Epidermal melanocyte (primary cell): ENCODE results near the gene NUDT3.
"Not testable (repeated sequence)": the region's sequence is repeated elsewhere in the genome, so short reads cannot be mapped to it uniquely, and the experiment has no call there.

Source experiments
- DNase-seq: peaks from one replicate; pipeline ENCODE4 v3.0.0; 2011; ENCODE audit warnings: low spot score; ENCODE audit not compliant: insufficient read length

Gene NUDT3

DNA sequence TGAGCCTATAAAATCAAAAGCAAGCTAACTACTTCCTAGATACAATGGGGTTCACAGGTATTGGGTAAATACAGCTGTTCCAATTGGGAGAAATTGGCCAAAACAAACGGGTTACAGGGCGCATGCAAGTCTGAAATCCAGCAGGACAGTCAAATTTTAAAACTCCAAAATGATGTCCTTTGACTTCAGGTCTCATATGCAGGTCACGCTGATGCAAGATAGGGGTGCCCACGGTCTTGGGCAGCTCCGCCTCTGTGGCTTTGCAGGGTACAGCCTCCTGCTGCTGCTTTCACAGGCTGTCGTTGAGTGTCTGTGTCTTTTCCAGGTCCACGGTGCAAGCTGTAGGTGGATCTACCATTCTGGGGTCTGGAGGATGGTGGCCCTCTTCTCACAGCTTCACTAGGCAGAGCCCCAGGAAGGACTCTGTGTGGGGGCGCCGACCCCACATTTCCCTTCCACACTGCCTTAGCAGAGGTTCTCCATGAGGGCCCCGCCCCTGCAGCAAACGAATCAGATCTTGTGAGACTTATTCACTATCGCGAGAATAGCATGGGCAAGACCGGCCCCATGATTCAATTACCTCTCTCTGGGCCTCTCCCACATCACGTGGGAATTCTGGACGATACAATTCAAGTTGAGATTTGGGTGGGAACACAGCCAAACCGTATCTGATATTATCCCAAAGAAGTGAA, 131.7 kb downstream of the NUDT3 start:
- no peak for DNase-seq

DNA sequence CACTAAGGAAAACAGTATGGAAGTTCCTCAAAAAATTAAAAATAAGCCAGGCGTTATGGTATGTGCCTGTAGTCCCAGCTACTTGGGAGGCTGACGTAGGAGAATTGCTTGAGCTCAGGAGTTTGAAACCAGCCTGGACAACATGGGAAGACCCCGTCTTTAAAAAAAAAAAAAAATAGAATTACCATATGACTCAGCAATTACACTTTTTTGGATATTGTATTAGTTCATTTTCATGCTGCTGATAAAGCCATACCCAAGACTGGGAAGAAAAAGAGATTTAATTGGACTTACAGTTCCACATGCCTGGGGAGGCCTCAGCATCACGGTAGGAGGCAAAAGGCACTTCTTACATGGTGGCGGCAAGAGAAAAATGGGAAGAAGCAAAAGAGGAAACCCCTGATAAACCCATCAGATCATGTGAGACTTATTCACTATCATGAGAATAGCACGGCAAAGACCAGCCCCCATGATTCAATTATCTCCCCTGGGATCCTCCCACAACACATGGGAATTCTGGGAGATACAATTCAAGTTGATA, 132.9 kb downstream of the NUDT3 start:
- DNase-seq, result no peak

DNA sequence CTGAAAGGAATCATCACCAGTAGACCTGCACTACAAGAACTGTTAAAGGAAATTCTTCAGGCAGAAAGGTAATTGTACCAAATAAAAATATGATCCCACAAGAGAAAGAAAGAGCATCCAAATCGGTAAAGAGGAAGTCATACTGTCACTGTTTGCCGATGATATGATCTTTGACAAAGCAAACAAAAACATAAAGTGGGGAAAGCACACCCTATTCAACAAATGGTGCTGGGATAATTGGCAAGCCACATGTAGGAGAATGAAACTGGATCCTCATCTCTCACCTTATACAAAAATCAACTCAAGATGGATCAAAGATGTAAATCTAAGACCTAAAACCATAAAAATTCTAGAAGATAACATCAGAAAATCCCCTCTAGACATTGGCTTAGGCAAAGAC, 140.1 kb downstream of the NUDT3 start:
- not testable (repeated sequence) for DNase-seq

DNA sequence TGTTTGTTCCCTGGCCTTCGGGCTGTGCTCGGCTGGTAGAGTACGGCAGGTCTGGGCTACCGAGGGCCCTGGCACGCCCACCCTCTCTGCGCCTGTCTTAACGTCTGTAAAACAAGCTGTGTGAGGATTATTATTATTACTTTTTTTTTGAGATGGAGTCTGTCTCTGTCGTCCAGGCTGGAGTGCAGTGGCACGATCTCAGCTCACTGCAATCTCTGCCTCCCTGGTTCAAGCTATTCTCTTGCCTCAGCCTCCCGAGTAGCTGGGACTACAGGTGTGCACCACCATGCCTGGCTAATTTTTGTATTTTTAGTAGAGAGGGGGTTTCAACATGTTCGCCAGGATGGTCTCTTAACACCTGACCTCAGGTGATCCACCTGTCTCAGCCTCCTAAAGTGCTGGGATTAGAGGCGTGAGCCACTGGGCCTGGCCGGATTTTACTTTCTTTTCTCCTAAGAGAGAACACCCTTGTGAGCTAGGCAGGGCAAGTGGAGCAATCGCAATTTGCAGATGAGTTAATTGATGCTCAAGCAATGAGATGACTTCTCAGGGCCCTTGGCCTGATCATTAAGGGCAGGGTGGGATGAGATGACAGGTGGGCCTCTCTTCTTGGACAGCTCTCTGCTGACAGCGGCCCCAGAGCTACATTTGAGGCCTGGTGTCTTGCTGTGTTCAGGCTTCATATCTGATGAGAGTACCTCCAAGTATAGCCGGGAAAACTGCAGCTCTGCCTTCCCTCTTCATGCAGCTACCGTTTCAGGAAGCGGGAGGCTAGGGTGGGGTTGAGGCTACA, 142.8 kb downstream of the NUDT3 start:
- no peak for DNase-seq

DNA sequence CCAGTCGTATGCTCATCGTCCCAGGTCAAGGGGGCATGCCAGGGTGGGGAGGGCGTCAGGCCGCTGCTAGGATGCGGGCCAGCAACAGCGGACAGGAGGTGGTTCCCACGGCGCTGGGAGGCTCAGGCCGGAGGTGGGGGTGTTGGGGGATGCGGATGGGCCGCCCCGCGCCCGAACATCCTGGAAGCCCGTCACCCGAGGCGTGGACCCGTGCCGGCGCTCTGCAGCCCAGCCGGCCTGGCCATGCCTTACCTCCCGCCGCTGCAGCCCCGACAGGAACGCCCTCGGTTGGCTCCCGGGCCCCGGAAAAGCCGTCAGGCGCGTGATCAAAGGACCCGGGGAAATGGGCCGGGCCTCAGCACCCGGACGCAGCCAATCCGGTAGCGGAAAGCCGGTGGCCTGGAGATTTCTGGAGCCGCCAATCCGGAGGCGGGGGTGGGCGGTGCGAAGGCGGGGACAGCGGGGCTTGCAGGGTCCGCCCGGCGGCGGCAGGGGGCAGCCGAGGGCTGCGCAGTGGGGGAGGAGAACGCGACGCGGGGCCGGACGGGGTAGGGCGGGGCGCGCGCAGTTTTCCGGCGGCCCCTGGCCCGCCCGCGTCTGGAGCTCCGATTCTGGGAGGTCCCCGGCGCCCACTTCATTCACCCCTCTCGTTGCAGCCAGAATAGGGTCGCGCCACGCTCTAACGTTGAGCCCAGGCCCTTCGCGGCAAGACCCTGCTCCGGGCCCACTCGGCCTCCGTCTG, 143.6 kb downstream of the NUDT3 start, which contains the start of gene SMIM29:
Gene SMIM29 (minus strand): TSS at position 280 of the 742 bp plus-strand sequence. CDS start 1,215 bp downstream, outside the sequence.
- peak; percentile 94 for DNase-seq

DNA sequence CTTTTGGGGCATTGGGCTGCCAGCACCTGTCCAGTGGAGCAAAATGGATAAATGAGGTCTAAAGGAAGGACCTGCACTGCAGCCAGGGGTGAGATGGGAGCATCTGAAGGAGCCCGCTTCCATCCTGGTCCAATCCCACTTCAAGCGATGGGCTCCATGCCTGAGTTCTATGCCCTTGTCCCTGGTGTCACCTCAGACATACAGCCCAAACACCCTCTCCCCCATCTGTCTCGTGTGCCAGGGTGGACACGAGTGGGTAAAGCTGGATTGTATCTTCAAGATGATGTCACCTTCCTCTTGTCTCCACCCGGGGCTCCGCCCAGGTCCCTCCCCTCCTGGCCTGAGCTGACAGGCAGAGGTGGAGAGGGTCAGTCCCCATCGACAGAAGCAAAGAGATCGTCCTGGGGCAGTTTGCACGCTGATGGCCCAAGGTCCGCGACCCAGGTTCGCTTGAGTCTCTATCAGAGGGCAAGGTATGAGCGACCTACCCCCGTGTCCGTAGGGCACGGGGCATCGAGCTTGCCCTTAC, 144.2 kb downstream of the NUDT3 start:
- DNase-seq, result no peak

- no peak for DNase-seq
Measured at GRCh38 chr6:34247481-34248197, 144.8 kb downstream of the NUDT3 start.

DNA sequence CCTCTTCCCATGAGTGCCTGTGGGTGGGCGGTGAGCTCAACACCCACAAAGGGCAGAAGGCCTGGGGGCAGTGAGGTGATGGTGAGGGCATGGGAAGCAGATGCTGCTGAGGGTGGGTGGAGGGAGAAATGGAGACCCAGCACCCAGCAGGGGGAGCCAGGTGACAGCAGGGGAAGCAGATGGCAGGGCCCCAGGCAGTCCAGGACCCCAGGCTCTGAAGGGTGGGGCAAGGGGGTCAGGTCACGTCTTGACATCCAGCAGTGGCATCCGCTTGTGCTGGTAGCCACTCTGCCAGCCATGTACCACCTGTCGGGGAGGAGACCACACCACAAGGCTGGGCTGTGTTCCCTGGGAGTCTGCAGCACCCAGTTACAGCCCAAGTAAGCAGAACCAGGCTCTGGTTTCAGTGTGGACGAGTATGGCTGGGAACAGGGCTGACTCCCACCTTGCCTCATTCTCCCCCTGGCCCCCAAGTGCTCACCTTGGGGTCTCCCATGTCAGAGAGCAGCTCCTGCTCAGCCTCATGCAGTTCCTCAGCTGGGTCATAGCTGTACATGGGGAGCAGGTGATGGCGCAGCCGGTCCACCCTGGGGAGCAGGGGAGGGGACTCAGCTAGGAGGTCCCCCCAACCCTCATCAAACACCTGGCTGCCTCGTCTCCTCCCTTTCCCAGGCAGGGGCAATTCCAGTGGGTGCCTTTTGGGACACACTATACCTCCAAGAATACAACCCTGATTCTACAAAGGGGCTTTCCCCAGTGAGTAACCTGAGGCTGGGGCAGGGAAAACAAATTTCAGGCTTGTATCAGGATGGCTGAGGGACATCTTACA, 145.7 kb downstream of the NUDT3 start:
- no peak for DNase-seq

- no peak for DNase-seq
Measured at GRCh38 chr6:34246249-34246562, 146.3 kb downstream of the NUDT3 start.

DNA sequence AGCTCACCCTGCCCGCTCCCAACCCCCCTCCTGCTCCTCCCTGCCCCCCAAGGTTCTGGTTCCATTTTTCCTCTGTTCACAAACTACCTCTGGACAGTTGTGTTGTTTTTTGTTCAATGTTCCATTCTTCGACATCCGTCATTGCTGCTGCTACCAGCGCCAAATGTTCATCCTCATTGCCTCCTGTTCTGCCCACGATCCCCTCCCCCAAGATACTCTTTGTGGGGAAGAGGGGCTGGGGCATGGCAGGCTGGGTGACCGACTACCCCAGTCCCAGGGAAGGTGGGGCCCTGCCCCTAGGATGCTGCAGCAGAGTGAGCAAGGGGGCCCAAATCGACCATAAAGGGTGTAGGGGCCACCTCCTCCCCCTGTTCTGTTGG, 146.7 kb downstream of the NUDT3 start:
- not testable (repeated sequence) for DNase-seq

DNA sequence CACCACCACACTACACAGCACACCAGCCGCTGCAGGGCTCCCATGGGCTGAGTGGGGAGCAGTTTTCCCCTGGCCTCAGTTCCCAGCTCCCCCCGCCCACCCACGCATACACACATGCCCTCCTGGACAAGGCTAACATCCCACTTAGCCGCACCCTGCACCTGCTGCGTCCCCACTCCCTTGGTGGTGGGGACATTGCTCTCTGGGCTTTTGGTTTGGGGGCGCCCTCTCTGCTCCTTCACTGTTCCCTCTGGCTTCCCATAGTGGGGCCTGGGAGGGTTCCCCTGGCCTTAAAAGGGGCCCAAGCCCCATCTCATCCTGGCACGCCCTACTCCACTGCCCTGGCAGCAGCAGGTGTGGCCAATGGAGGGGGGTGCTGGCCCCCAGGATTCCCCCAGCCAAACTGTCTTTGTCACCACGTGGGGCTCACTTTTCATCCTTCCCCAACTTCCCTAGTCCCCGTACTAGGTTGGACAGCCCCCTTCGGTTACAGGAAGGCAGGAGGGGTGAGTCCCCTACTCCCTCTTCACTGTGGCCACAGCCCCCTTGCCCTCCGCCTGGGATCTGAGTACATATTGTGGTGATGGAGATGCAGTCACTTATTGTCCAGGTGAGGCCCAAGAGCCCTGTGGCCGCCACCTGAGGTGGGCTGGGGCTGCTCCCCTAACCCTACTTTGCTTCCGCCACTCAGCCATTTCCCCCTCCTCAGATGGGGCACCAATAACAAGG, 147.3 kb downstream of the NUDT3 start:
- DNase-seq, result not testable (repeated sequence)

DNA sequence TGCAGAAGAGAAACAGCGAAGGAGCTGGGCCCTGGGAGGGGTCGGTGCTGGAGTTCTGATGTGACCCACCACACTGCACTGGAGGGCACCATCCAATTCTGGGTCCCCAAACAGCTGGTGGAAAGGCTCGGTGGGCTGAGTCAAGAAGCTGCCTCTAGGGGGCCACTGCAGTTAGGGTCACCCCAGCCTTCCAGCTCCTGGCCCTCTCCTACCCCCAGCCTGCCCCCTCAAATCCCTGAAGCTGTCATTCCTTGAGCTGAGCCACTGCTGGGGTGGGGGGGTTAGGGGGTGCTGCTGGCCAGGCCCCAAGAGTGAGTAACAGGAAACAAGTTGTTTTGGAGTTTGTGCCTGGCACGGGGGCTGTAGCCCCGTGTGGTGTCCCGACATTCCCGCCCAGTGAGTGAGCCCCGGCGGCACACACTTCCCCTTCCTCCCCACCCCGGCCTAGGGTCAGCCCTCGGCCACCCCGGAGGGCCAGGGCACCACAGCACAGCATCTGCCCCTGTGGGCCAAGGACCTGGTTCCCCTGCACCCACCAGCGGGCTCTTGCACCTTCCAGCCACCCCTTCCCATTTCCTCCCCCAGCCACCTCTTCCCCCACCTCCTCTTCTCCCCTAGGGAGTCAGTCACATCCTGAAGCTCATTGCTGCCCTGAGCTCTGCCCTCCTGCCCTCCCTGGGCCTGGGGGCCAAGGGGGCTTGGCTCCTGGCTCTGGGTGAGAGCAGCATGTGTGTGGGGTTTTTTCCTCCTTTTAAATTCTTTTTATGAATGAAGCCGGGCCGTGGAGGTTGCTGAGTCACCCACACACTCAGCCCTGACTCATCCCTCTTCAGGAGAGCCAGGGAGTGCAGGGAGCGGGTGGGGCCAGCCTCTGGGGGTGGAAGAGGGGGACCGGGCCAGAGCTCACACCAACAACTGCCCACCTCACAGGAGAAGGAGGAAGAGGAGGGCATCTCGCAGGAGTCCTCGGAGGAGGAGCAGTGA, 148.3 kb downstream of the NUDT3 start:
- DNase-seq, result peak; percentile 76

DNA sequence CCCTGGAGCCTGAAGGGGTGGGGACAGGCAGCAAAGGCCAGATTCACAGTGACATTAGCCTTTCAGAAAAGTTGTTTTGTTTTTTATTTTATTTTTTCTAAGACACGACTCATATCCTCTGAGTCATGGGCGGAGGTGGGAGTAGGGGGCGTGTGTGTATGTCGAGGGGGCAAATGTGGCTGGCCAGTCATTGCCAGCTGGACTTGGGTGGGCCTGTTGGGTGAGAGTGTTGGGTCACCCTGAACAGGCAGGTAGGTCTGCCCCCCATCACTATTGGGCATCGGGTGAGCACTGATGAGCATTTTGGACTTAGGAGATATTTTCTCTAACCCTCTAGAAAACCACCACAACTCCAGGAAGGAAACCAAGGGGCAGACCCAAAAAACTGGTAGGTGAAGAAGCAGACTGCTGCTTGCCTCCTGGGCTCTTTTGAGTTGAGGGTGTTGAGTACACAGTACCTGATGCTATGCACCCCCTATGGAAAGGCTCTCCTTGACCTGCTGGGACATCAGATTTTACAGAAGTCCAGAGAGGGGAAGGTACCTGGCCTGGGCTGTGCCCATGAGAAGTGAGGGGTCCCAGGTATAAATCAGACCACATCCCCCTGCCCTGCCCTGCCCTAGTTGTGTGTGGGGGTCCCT, 149.2 kb downstream of the NUDT3 start:
- DNase-seq, result no peak

DNA sequence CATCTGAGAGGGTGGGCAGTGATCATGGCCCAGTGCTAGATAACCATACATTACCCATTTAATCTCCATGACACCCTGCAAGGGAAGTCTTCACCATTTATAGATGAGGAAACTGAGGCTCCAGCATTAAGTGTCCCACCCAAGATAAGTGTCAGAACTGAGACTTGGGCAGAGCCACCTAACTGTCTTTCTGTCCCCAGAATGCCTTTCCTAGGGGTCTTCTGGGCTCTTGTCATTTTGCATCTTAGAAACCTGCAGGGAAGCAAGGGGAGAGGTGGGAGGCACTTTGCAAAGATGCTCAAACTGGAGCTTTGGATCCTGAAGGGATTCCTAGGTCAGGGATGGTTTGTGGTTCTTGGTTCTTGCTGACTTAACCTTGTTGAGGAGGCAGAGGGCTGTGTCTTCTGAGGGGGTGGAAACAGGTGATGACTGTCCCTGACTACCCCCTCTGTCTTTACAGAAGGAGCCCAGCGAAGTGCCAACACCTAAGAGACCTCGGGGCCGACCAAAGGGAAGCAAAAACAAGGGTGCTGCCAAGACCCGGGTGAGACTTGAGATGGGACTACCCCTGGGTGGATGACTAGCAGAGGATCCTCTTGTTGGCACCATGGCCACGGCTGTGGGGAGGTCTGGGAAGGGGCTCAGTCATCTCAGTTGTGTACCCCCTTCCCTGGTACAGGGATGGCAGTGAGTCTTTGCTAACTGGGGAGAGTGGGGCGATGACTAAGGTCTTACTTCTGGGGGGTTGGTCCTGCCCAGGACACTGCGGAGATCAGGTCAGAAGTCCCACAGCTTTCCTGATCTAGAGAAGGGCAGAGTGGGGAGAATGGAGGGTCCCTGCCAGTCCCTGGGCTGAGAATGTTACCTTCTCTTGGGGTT, 150.0 kb downstream of the NUDT3 start:
- DNase-seq, result no peak

DNA sequence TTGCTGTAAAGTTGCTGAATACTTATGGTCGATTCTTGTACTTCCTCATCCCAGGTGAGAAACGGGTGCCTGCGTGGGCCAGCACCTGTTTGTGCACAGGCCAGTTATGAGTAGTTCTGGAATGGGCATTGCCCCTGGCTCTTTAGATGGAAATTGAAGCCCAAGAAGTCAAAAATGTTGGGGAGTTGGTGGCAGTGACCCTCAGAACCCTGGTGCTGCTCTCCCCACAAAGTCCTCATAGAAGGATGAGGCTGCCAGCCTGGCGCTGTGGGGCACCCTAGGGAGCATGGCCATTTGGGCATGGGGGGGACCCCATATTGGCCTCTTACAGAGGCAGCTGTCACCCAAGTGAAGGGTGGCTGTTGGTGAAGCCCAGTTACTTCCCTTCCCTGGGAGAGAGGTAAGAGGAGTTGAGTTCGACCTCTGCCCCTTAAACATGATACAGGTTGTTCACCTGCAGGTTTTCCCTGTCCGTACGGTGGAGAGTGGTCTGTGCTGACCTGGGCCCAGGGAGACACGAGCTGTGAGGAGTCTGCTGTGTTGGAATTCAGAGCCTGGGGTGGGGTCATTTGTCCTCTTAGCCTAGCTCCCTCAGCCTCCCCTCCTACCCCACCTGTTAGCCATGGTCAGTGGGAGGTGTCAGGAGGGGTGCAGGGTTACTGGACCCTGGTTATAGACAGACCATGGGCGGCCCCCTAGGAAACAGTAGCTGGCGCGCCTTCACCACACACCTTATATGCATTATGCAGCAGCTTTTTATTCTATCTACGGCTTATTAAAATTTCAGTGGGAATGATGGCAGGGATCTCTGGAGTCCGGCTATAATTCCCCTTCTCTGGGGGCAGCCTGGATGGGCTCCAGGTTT, 150.9 kb downstream of the NUDT3 start:
- DNase-seq, result no peak
